ENCODE measurements around the gene NTRK1.

NTRK1 gene

GRCh38 chr1:156898161-156898566 lies 37.5 kb downstream of the NTRK1 start:
- no peak for DNase-seq (ENCODE audit: low read depth)

GRCh38 chr1:156898971-156899664 lies 38.5 kb downstream of the NTRK1 start:
- no peak for DNase-seq (ENCODE audit: low read depth)

- DNase-seq (ENCODE audit: low read depth): no peak
Observed at GRCh38 chr1:156899956-156900718, 39.5 kb downstream of the NTRK1 start.

GRCh38 chr1:156900896-156901589 lies 40.4 kb downstream of the NTRK1 start:
- DNase-seq (ENCODE audit: low read depth): no peak

- no peak for DNase-seq (ENCODE audit: low read depth)
Observed at GRCh38 chr1:156901590-156901900, 40.9 kb downstream of the NTRK1 start.

- no peak for DNase-seq (ENCODE audit: low read depth)
Observed at GRCh38 chr1:156901966-156902915, 41.6 kb downstream of the NTRK1 start.

GRCh38 chr1:156903328-156904091 lies 42.8 kb downstream of the NTRK1 start:
- DNase-seq (ENCODE audit: low read depth): no peak

GRCh38 chr1:156904187-156904959 lies 43.7 kb downstream of the NTRK1 start:
- no peak for DNase-seq (ENCODE audit: low read depth)

GRCh38 chr1:156905176-156905575 lies 44.5 kb downstream of the NTRK1 start:
- no peak for DNase-seq (ENCODE audit: low read depth)

- DNase-seq (ENCODE audit: low read depth): no peak
Observed at GRCh38 chr1:156905651-156906050, 45.0 kb downstream of the NTRK1 start.

- no peak for DNase-seq (ENCODE audit: low read depth)
Observed at GRCh38 chr1:156906206-156906906, 45.7 kb downstream of the NTRK1 start.

- no peak for DNase-seq (ENCODE audit: low read depth)
Observed at GRCh38 chr1:156908541-156908940, 47.9 kb downstream of the NTRK1 start.

- no peak for DNase-seq (ENCODE audit: low read depth)
Observed at GRCh38 chr1:156908955-156909354, 48.3 kb downstream of the NTRK1 start.

GRCh38 chr1:156909671-156910070 lies 49.0 kb downstream of the NTRK1 start:
- DNase-seq (ENCODE audit: low read depth): no peak

- DNase-seq (ENCODE audit: low read depth): no peak
Observed at GRCh38 chr1:156910309-156910782, 49.7 kb downstream of the NTRK1 start.

GRCh38 chr1:156911577-156912298 lies 51.1 kb downstream of the NTRK1 start:
- no peak for DNase-seq (ENCODE audit: low read depth)

GRCh38 chr1:156912310-156912709 lies 51.6 kb downstream of the NTRK1 start:
- no peak for DNase-seq (ENCODE audit: low read depth)

GRCh38 chr1:156912861-156913808 lies 52.5 kb downstream of the NTRK1 start:
- DNase-seq (ENCODE audit: low read depth): no peak
